PC-3 (cell line): ENCODE results near the gene TEDC1. TPM values are rescaled to one million over a fixed set of nuclear protein-coding genes. Genes with fewer than 3 reads are reported as not detected.

Experiments
- ATAC-seq: fragments of 200-7000 bp; cut with Tn5 transposase; 2 replicates; pipeline ENCODE4 v1.9.1; 2020; ENCODE audit warnings: mild to moderate bottlenecking, moderate library complexity
- BruUV-seq: library from RNA; stranded (reverse); fragments of 400-500 nt; replicated peaks from 2 replicates; lab custom pipeline; 2021; lab: Mats Ljungman, UMichigan
- CTCF ChIA-PET: fragments of 300-600 bp; sonication (Branson Sonifier 250); formaldehyde crosslinking; loops from one replicate; lab custom pipeline; 2022; ENCODE audit warnings: antibody characterized with exemption; lab: Charles Lee
- POLR2A ChIA-PET: fragments of 300-600 bp; sonication (Branson Sonifier 250); formaldehyde crosslinking; loops from one replicate; lab custom pipeline; 2022; ENCODE audit warnings: antibody characterized with exemption; ENCODE audit not compliant: unreplicated experiment; lab: Charles Lee
- DNase-seq: peaks from one replicate; pipeline ENCODE4 v3.0.0-alpha.2; 2015
- H2AFZ ChIP-seq: fragments of 300-600 bp; sonication (generic); 2 replicates; pipeline ENCODE4 v1.6.0; 2016; ENCODE audit warnings: antibody characterized with exemption, low read length
- H3F3A ChIP-seq: fragments of 300-600 bp; sonication (generic); one replicate; pipeline ENCODE4 v1.6.0; 2017; ENCODE audit warnings: antibody characterized with exemption, low read length, control low read depth, mild to moderate bottlenecking; ENCODE audit not compliant: unreplicated experiment
- H3K27ac ChIP-seq: fragments of 300-600 bp; sonication (generic); 2 replicates; pipeline ENCODE4 v1.5.1; 2016; ENCODE audit warnings: mild to moderate bottlenecking, low read length
- H3K27me3 ChIP-seq: fragments of 300-600 bp; sonication (generic); 2 replicates; pipeline ENCODE4 v1.6.1; 2016; ENCODE audit warnings: low read length, mixed read lengths
- H3K36me3 ChIP-seq: fragments of 300-600 bp; sonication (generic); 2 replicates; pipeline ENCODE4 v1.6.1; 2016; ENCODE audit warnings: low read depth, mixed run types, low read length, mixed read lengths
- H3K4me1 ChIP-seq: fragments of 300-600 bp; sonication (generic); 2 replicates; pipeline ENCODE4 v1.5.1; 2016; ENCODE audit warnings: low read length; ENCODE audit not compliant: insufficient read depth
- H3K4me2 ChIP-seq: fragments of 300-600 bp; sonication (generic); 2 replicates; pipeline ENCODE4 v1.6.0; 2016; ENCODE audit warnings: low read length
- H3K4me3 ChIP-seq: fragments of 300-600 bp; sonication (generic); 2 replicates; pipeline ENCODE4 v1.5.1; 2016; ENCODE audit warnings: mild to moderate bottlenecking, low read length, mixed read lengths
- H3K79me2 ChIP-seq: fragments of 300-600 bp; sonication (generic); 2 replicates; pipeline ENCODE4 v1.6.1; 2017; ENCODE audit warnings: low read length, mixed read lengths
- H3K9ac ChIP-seq: fragments of 300-600 bp; sonication (generic); 2 replicates; pipeline ENCODE4 v1.6.0; 2016; ENCODE audit warnings: mild to moderate bottlenecking, low read length
- H3K9me2 ChIP-seq: fragments of 300-600 bp; sonication (generic); replicated peaks from 2 replicates; pipeline ENCODE4 v1.6.1; 2016; ENCODE audit warnings: mixed run types, low read length, mixed read lengths
- H3K9me3 ChIP-seq: fragments of 300-600 bp; sonication (generic); 2 replicates; pipeline ENCODE4 v1.6.1; 2016; ENCODE audit warnings: low read length, mixed read lengths
- H4K20me1 ChIP-seq: fragments of 300-600 bp; sonication (generic); 2 replicates; pipeline ENCODE4 v1.6.1; 2016; ENCODE audit warnings: low read length, mixed read lengths
- CTCF ChIP-seq: fragments of 300-600 bp; sonication (generic); conservative IDR thresholded peaks from 2 replicates; pipeline ENCODE4 v1.5.1; 2017; ENCODE audit warnings: antibody characterized with exemption, low read depth, mild to moderate bottlenecking, low read length
- EZH2 ChIP-seq: fragments of 300-600 bp; sonication (generic); IDR thresholded peaks from one replicate; pipeline ENCODE4 v1.6.1; 2017; ENCODE audit warnings: antibody characterized with exemption, mild to moderate bottlenecking, low read length; ENCODE audit not compliant: unreplicated experiment
- EZH2phosphoT487 ChIP-seq: fragments of 300-600 bp; sonication (generic); IDR thresholded peaks from 2 replicates; pipeline ENCODE4 v1.6.1; 2018; ENCODE audit warnings: mild to moderate bottlenecking, antibody characterized with exemption, low read length, borderline replicate concordance
- intact Hi-C: fragments of 100-400 bp; cut with micrococcal nuclease; formaldehyde crosslinking; loops from 2 replicates; pipeline ENCODE4 v1.9.0; 2023
- total RNA-seq: library from RNA; depleted of rRNA; stranded (reverse); fragments of >200 nt; gene quantifications from 2 replicates; pipeline ENCODE4 v1.2.3, GENCODE V29; 2014

TEDC1 gene
- total RNA-seq, 1 experiment from 2014 or later = 66.7 TPM

- TF ChIP-seq EZH2 (no peak), CTCF (no peak), EZH2phosphoT487 (no peak)
- Histone ChIP-seq H3K9me3 (no peaks in the 10 kb centered on the region), H3K27me3 (no peaks in the 10 kb centered on the region), H3K9ac (no peak overlapping the region), H3K9me2 (no peaks in the 10 kb centered on the region), H3K4me3 (no peak overlapping the region), H2AFZ (no peak overlapping the region), H4K20me1 (no peaks in the 10 kb centered on the region), H3F3A (no peaks in the 10 kb centered on the region), H3K4me2 (no peak overlapping the region), H3K36me3 (no peaks in the 10 kb centered on the region; the same call in none of the 2 replicates), H3K4me1 (no peaks in the 10 kb centered on the region), H3K79me2 (no peaks in the 10 kb centered on the region), H3K27ac (no peak overlapping the region)
- intact Hi-C loops = no loop called here
- ChIA-PET CTCF (no interaction called here), POLR2A (no interaction called here)
- no TSS peak for BruUV-seq
- ATAC-seq (no peak), DNase-seq (no peak)
These were observed 34.1 kb upstream of the TEDC1 start for GRCh38 chr14:105456736-105457617.

DNA sequence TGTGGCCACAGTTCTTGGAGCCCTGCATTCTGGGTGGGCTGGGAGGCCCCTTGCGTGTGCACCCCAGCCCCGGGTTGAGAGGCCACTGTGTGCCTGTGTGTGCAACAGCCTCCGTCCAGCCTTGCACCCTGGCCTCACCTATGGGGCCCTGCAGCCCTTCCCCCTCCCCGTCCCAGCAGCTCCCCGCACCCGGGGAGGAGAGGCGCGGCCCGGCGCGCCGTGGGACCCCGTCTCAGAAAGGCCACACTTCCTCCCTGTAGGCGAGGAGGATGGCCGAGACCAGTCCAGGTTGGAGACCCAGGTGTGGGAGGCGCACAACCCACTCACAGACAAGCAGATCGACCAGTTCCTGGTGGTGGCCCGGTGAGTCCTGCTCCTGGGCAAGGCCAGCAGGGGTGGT is 33.0 kb upstream of the TEDC1 start:
- Histone ChIP-seq H3K27ac (no peak overlapping the region), H3K4me3 (no peak overlapping the region), H3K4me1 (no peaks in the 10 kb centered on the region), H3K9me3 (no peaks in the 10 kb centered on the region), H3K79me2 (no peaks in the 10 kb centered on the region), H3K27me3 (no peaks in the 10 kb centered on the region), H4K20me1 (no peaks in the 10 kb centered on the region), H3F3A (no peaks in the 10 kb centered on the region), H3K9me2 (no peaks in the 10 kb centered on the region), H3K36me3 (no peaks in the 10 kb centered on the region; the same call in 1 of the 2 replicates), H2AFZ (no peak overlapping the region), H3K9ac (no peak overlapping the region), H3K4me2 (no peak overlapping the region)
- intact Hi-C loops = no loop called here
- ChIA-PET POLR2A (no interaction called here), CTCF (no interaction called here)
- no peak for TF ChIP-seq EZH2
- TF ChIP-seq CTCF = no peak
- no peak for TF ChIP-seq EZH2phosphoT487
- no peak for DNase-seq
- no TSS peak for BruUV-seq
- ATAC-seq = no peak

- no peak overlapping the region for H3K9ac ChIP-seq
- intact Hi-C loops = no loop called here
- H3K27ac ChIP-seq = no peak overlapping the region
- H4K20me1 ChIP-seq = no peaks in the 10 kb centered on the region
- H3K4me3 ChIP-seq = no peak overlapping the region
- H3K4me2 ChIP-seq = no peak overlapping the region
- H3K36me3 ChIP-seq = no peaks in the 10 kb centered on the region; the same call in 1 of the 2 replicates
- no peaks in the 10 kb centered on the region for H3F3A ChIP-seq
- ChIA-PET POLR2A (no interaction called here), CTCF (no interaction called here)
- H3K27me3 ChIP-seq = no peaks in the 10 kb centered on the region
- H3K4me1 ChIP-seq = no peaks in the 10 kb centered on the region
- no peak for DNase-seq
- BruUV-seq = no TSS peak
- TF ChIP-seq CTCF (no peak), EZH2 (no peak), EZH2phosphoT487 (no peak)
- no peaks in the 10 kb centered on the region for H3K79me2 ChIP-seq
- no peak for ATAC-seq
- no peak overlapping the region for H2AFZ ChIP-seq
- H3K9me2 ChIP-seq = no peaks in the 10 kb centered on the region
- no peaks in the 10 kb centered on the region for H3K9me3 ChIP-seq
These were observed 32.5 kb upstream of the TEDC1 start for GRCh38 chr14:105458571-105458970.
